Measurements from ENCODE around the gene KRT84.

KRT84 gene

DNA sequence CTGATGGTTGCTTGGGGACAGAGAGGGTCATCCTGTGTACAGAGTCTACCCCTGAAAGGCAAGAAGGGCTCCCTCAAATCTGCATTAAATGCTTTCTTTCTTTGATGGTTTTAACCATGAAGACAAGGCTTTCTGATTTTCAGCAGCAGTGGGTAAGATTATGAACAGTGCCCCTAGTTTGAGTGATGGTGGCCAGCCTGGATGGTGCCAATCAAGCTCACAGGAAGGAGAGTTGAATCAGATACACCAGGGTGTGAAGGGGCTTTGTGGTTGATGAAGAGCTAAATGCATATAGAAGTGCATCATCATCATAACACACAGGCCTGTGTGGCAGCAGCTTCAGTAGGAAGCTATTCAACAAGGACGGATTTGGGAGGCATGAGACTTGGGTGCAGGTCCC is 23.9 kb downstream of the KRT84 start:
- ChIA-PET POLR2A (interaction anchor here (0.5 kb wide), 1 partner anchor 873 kb away, joined by 4 read pairs; no protein-coding TSS in a partner anchor), CTCF (interaction anchor here (0.6 to 4.1 kb wide), 30 partner anchors 10 to 617 kb away, joined by 3 to 37 read pairs (median 4); no protein-coding TSS in a partner anchor)
- Histone ChIP-seq H3K36me3 (ENCODE audit: control insufficient read depth in 2 of 2, insufficient read depth in 1 of 2, low read length in 2 of 2) (no peaks in the 10 kb centered on the region), H3K4me3 (ENCODE audit: low read depth, low read length) (no peak overlapping the region), H3K4me1 (ENCODE audit: control insufficient read depth, insufficient read depth, low read length) (no peaks in the 10 kb centered on the region), H3K9me3 (ENCODE audit: control insufficient read depth, insufficient read depth, low read depth, low read length) (no peaks in the 10 kb centered on the region), H3K27ac (ENCODE audit: extremely low read depth, low read depth, low read length) (no peak overlapping the region)
- TF ChIP-seq ZNF548 (tag by site-specific recombination; IDR thresholded peaks at IDR 0.05) (no peak), ZNF175 (tag by site-specific recombination; IDR thresholded peaks at IDR 0.05) (no peak), ZNF140 (tag by site-specific recombination; IDR thresholded peaks at IDR 0.05) (no peak), ZNF560 (tag by site-specific recombination; IDR thresholded peaks at IDR 0.05; ENCODE audit: borderline replicate concordance) (no peak), ZNF571 (tag by site-specific recombination; IDR thresholded peaks at IDR 0.05) (no peak), ZNF248 (tag by site-specific recombination; IDR thresholded peaks at IDR 0.05) (no peak), ZNF202 (tag by site-specific recombination; IDR thresholded peaks at IDR 0.05; ENCODE audit: borderline replicate concordance) (no peak), PRDM1 (tag by site-specific recombination; IDR thresholded peaks at IDR 0.05) (no peak), BCL11A (tag by site-specific recombination; IDR thresholded peaks at IDR 0.05; ENCODE audit: low read depth) (no peak), ZNF121 (tag by site-specific recombination; IDR thresholded peaks at IDR 0.05) (no peak), SETDB1 (IDR thresholded peaks at IDR 0.05; ENCODE audit: insufficient read length, low read length) (no peak), ZNF37A (tag by site-specific recombination; IDR thresholded peaks at IDR 0.05) (no peak), ZNF768 (tag by site-specific recombination; IDR thresholded peaks at IDR 0.05) (no peak), ZXDB (tag by site-specific recombination; IDR thresholded peaks at IDR 0.05) (no peak), ZBTB48 (tag by site-specific recombination; IDR thresholded peaks at IDR 0.05) (no peak), ZNF629 (tag by site-specific recombination; IDR thresholded peaks at IDR 0.05) (no peak)
- TF ChIP-seq, protein P1, sequence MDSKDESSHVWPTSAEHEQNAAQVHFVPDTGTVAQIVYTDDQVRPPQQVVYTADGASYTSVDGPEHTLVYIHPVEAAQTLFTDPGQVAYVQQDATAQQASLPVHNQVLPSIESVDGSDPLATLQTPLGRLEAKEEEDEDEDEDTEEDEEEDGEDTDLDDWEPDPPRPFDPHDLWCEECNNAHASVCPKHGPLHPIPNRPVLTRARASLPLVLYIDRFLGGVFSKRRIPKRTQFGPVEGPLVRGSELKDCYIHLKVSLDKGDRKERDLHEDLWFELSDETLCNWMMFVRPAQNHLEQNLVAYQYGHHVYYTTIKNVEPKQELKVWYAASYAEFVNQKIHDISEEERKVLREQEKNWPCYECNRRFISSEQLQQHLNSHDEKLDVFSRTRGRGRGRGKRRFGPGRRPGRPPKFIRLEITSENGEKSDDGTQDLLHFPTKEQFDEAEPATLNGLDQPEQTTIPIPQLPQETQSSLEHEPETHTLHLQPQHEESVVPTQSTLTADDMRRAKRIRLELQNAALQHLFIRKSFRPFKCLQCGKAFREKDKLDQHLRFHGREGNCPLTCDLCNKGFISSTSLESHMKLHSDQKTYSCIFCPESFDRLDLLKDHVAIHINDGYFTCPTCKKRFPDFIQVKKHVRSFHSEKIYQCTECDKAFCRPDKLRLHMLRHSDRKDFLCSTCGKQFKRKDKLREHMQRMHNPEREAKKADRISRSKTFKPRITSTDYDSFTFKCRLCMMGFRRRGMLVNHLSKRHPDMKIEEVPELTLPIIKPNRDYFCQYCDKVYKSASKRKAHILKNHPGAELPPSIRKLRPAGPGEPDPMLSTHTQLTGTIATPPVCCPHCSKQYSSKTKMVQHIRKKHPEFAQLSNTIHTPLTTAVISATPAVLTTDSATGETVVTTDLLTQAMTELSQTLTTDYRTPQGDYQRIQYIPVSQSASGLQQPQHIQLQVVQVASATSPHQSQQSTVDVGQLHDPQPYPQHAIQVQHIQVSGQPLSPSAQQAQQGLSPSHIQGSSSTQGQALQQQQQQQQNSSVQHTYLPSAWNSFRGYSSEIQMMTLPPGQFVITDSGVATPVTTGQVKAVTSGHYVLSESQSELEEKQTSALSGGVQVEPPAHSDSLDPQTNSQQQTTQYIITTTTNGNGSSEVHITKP (tag by site-specific recombination; IDR thresholded peaks at IDR 0.05): no peak
- TF ChIP-seq, protein P2, sequence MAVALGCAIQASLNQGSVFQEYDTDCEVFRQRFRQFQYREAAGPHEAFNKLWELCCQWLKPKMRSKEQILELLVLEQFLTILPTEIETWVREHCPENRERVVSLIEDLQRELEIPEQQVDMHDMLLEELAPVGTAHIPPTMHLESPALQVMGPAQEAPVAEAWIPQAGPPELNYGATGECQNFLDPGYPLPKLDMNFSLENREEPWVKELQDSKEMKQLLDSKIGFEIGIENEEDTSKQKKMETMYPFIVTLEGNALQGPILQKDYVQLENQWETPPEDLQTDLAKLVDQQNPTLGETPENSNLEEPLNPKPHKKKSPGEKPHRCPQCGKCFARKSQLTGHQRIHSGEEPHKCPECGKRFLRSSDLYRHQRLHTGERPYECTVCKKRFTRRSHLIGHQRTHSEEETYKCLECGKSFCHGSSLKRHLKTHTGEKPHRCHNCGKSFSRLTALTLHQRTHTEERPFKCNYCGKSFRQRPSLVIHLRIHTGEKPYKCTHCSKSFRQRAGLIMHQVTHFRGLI (tag by site-specific recombination; IDR thresholded peaks at IDR 0.05): no peak
- TF ChIP-seq, protein P3, sequence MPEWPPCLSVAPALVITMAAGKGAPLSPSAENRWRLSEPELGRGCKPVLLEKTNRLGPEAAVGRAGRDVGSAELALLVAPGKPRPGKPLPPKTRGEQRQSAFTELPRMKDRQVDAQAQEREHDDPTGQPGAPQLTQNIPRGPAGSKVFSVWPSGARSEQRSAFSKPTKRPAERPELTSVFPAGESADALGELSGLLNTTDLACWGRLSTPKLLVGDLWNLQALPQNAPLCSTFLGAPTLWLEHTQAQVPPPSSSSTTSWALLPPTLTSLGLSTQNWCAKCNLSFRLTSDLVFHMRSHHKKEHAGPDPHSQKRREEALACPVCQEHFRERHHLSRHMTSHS (tag by site-specific recombination; IDR thresholded peaks at IDR 0.05): no peak
- TF ChIP-seq, protein P4, sequence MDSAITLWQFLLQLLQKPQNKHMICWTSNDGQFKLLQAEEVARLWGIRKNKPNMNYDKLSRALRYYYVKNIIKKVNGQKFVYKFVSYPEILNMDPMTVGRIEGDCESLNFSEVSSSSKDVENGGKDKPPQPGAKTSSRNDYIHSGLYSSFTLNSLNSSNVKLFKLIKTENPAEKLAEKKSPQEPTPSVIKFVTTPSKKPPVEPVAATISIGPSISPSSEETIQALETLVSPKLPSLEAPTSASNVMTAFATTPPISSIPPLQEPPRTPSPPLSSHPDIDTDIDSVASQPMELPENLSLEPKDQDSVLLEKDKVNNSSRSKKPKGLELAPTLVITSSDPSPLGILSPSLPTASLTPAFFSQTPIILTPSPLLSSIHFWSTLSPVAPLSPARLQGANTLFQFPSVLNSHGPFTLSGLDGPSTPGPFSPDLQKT (IDR thresholded peaks at IDR 0.05; ENCODE audit: borderline replicate concordance, low read depth, low read length): no peak

Data from HEK293 (cell line).